H9 (cell line): ENCODE measurements around the gene WNT6. TPM values are rescaled to one million over a fixed set of nuclear protein-coding genes. Genes with fewer than 3 reads are reported as not detected.

Experiments used
- DNase-seq: peaks from one replicate; pipeline ENCODE4 v3.0.0-alpha.2; 2017
- H2AFZ ChIP-seq: one replicate; pipeline ENCODE4 v1.6.1; 2013; ENCODE audit warnings: mild to moderate bottlenecking, low read length, control low read depth, moderate library complexity
- H2AK5ac ChIP-seq: 2 replicates; pipeline ENCODE4 v1.6.1; 2013; ENCODE audit warnings: low read length, control low read depth, mixed read lengths; ENCODE audit not compliant: insufficient read length
- H2BK120ac ChIP-seq: one replicate; pipeline ENCODE4 v1.6.1; 2013; ENCODE audit warnings: low read depth, mild to moderate bottlenecking, low read length, control low read depth, inconsistent platforms; ENCODE audit not compliant: poor library complexity, severe bottlenecking
- H2BK12ac ChIP-seq: 2 replicates; pipeline ENCODE4 v1.6.1; 2013; ENCODE audit warnings: low read length, control low read depth, mixed read lengths, low read depth; ENCODE audit not compliant: insufficient read length
- H2BK15ac ChIP-seq: 2 replicates; pipeline ENCODE4 v1.6.1; 2013; ENCODE audit warnings: low read depth, low read length, control low read depth
- H2BK20ac ChIP-seq: one replicate; pipeline ENCODE4 v1.6.1; 2013; ENCODE audit warnings: low read depth, mild to moderate bottlenecking, low read length, control low read depth, inconsistent platforms; ENCODE audit not compliant: poor library complexity, severe bottlenecking
- H2BK5ac ChIP-seq: 2 replicates; pipeline ENCODE4 v1.6.1; 2013; ENCODE audit warnings: low read length, control low read depth, mixed read lengths; ENCODE audit not compliant: insufficient read length
- H3K14ac ChIP-seq: 2 replicates; pipeline ENCODE4 v1.6.1; 2013; ENCODE audit warnings: low read length, control low read depth; ENCODE audit not compliant: insufficient read depth
- H3K18ac ChIP-seq: 2 replicates; pipeline ENCODE4 v1.6.1; 2013; ENCODE audit warnings: low read depth, mild to moderate bottlenecking, mixed read lengths, low read length, control low read depth; ENCODE audit not compliant: insufficient read length
- H3K23ac ChIP-seq: 2 replicates; pipeline ENCODE4 v1.6.1; 2013; ENCODE audit warnings: low read length, control low read depth, mixed read lengths, low read depth; ENCODE audit not compliant: insufficient read length
- H3K23me2 ChIP-seq: 2 replicates; pipeline ENCODE4 v1.6.1; 2013; ENCODE audit warnings: low read depth, mild to moderate bottlenecking, mixed read lengths, low read length, control low read depth; ENCODE audit not compliant: insufficient read length, poor library complexity, severe bottlenecking
- H3K27ac ChIP-seq: 2 replicates; pipeline ENCODE4 v1.5.1; 2013; ENCODE audit warnings: low read length, control low read depth, mixed read lengths, low read depth; ENCODE audit not compliant: insufficient read length
- H3K27me3 ChIP-seq: 2 replicates; pipeline ENCODE4 v1.6.1; 2013; ENCODE audit warnings: low read length, control low read depth, inconsistent platforms; ENCODE audit not compliant: insufficient read depth
- H3K4ac ChIP-seq: 2 replicates; pipeline ENCODE4 v1.6.1; 2013; ENCODE audit warnings: low read depth, mild to moderate bottlenecking, control low read depth, inconsistent platforms, low read length, moderate library complexity
- H3K4me1 ChIP-seq: 2 replicates; pipeline ENCODE4 v1.6.1; 2013; ENCODE audit warnings: low read length, control low read depth, inconsistent platforms; ENCODE audit not compliant: insufficient read depth
- H3K4me2 ChIP-seq: 2 replicates; pipeline ENCODE4 v1.6.1; 2013; ENCODE audit warnings: low read length, control low read depth, mixed read lengths; ENCODE audit not compliant: insufficient read length, insufficient read depth
- H3K56ac ChIP-seq: 2 replicates; pipeline ENCODE4 v1.6.1; 2013; ENCODE audit warnings: low read depth, mild to moderate bottlenecking, mixed read lengths, low read length, control low read depth; ENCODE audit not compliant: insufficient read length
- H3K79me1 ChIP-seq: 2 replicates; pipeline ENCODE4 v1.6.1; 2013; ENCODE audit warnings: low read depth, mild to moderate bottlenecking, moderate library complexity, low read length, control low read depth, inconsistent platforms; ENCODE audit not compliant: insufficient read depth, poor library complexity, severe bottlenecking
- H3K79me2 ChIP-seq: 2 replicates; pipeline ENCODE4 v1.6.1; 2013; ENCODE audit warnings: low read length, control low read depth, inconsistent platforms; ENCODE audit not compliant: insufficient read depth
- H3K9ac ChIP-seq: 2 replicates; pipeline ENCODE4 v1.6.1; 2013; ENCODE audit warnings: low read length, control low read depth, mixed read lengths; ENCODE audit not compliant: insufficient read length; ENCODE audit errors: extremely low read depth
- H3K9me3 ChIP-seq: one replicate; pipeline ENCODE4 v1.6.1; 2013; ENCODE audit warnings: low read depth, low read length, inconsistent platforms; ENCODE audit not compliant: control insufficient read depth
- H3T11ph ChIP-seq: one replicate; pipeline ENCODE4 v1.6.1; 2013; ENCODE audit warnings: mild to moderate bottlenecking, low read length, control low read depth, inconsistent platforms
- H4K20me1 ChIP-seq: one replicate; pipeline ENCODE4 v1.6.1; 2013; ENCODE audit not compliant: control insufficient read depth, insufficient read length, insufficient read depth
- H4K5ac ChIP-seq: 2 replicates; pipeline ENCODE4 v1.6.1; 2013; ENCODE audit warnings: low read depth, mild to moderate bottlenecking, mixed read lengths, low read length, control low read depth; ENCODE audit not compliant: insufficient read length
- H4K8ac ChIP-seq: replicated peaks from 2 replicates; pipeline ENCODE4 v1.6.1; 2013; ENCODE audit warnings: low read length, control low read depth, mixed read lengths, low read depth; ENCODE audit not compliant: insufficient read length
- H4K91ac ChIP-seq: 2 replicates; pipeline ENCODE4 v1.6.1; 2013; ENCODE audit warnings: low read depth, mild to moderate bottlenecking, moderate library complexity, mixed read lengths, low read length, control low read depth; ENCODE audit not compliant: insufficient read length
- H3K27ac Mint-ChIP-seq, 3 experiments: 2 replicates in 2 of 3; 3 replicates in 1 of 3; pipeline ENCODE4 v1.8.0; 2020 to 2021; ENCODE audit warnings: mixed read lengths in 3 of 3, mild to moderate bottlenecking in 1 of 3, moderate library complexity in 1 of 3
- H3K27me3 Mint-ChIP-seq: 2 replicates; pipeline ENCODE4 v1.8.0; 2021; ENCODE audit warnings: low read depth, mild to moderate bottlenecking, moderate library complexity, mixed read lengths
- H3K36me3 Mint-ChIP-seq, 3 experiments: 2 replicates in 2 of 3; 3 replicates in 1 of 3; pipeline ENCODE4 v1.8.0; 2020 to 2021; ENCODE audit warnings: low read depth in 3 of 3, mixed read lengths in 3 of 3; ENCODE audit not compliant: insufficient read depth in 1 of 3
- H3K4me1 Mint-ChIP-seq, 2 experiments: 2 replicates each; pipeline ENCODE4 v1.8.0; 2020; ENCODE audit warnings: mixed read lengths in 2 of 2
- H3K4me3 Mint-ChIP-seq, 2 experiments: 2 replicates in 1 of 2; 3 replicates in 1 of 2; pipeline ENCODE4 v1.8.0; 2020 to 2021; ENCODE audit warnings: mild to moderate bottlenecking in 2 of 2, mixed read lengths in 2 of 2, moderate library complexity in 1 of 2
- H3K9me3 Mint-ChIP-seq, 2 experiments: 2 replicates in 1 of 2; 3 replicates in 1 of 2; pipeline ENCODE4 v1.8.0; 2020; ENCODE audit warnings: mild to moderate bottlenecking in 2 of 2, mixed read lengths in 2 of 2, moderate library complexity in 1 of 2
- CTCF ChIP-seq: fragments of 200-600 bp; sonication (generic); conservative IDR thresholded peaks from 3 replicates; pipeline ENCODE4 v1.8.0; 2021; ENCODE audit warnings: antibody characterized with exemption, mild to moderate bottlenecking
- WGBS: extraction: QIAGEN DNeasy Blood & Tissue Kit; methylation state at CpG from one replicate; pipeline ENCODE4 v1.1.7; 2013; ENCODE audit warnings: missing lambda C conversion rate, low lambda C conversion rate, mixed read lengths; ENCODE audit not compliant: insufficient read length; ENCODE audit errors: extremely low coverage; 5-methylcytosine and 5-hydroxymethylcytosine counted together
- total RNA-seq: library from RNA; stranded (reverse); gene quantifications from 2 replicates; pipeline ENCODE4 v1.2.1, GENCODE V29; 2021

The WNT6 gene
- total RNA-seq, 1 experiment from 2014 or later, result not detected

- no peaks in the 10 kb centered on the region for H3K79me1 ChIP-seq
- peak overlapping the region in 1 of 3 experiments; percentile 22; a peak in 1 of 7 replicates for H3K27ac Mint-ChIP-seq
- no peaks in the 10 kb centered on the region for H3K27me3 ChIP-seq
- peaks cover 5 to 13% of the 10 kb centered on the region in 2 experiments; a peak in 3 of 4 replicates for H3K4me1 Mint-ChIP-seq
- TF ChIP-seq CTCF, result no peak
- H2BK15ac ChIP-seq, result no peak overlapping the region
- H3K23ac ChIP-seq, result no peak overlapping the region
- no peaks in the 10 kb centered on the region for H3K79me2 ChIP-seq
- no peak overlapping the region for H4K91ac ChIP-seq
- H3K9ac ChIP-seq, result no peak overlapping the region
- no peak overlapping the region for H3K27ac ChIP-seq
- H2AFZ ChIP-seq, result no peak overlapping the region
- no peaks in the 10 kb centered on the region for H3K4me1 ChIP-seq
- no peaks in the 10 kb centered on the region; a peak in 1 of 7 replicates for H3K36me3 Mint-ChIP-seq
- H4K20me1 ChIP-seq, result no peaks in the 10 kb centered on the region
- H3K4me3 Mint-ChIP-seq, result no peak overlapping the region
- no peak overlapping the region for H3K18ac ChIP-seq
- H3K4ac ChIP-seq, result no peak overlapping the region
- H3K56ac ChIP-seq, result no peak overlapping the region
- no peak overlapping the region for H4K8ac ChIP-seq
- H3T11ph ChIP-seq, result no peak overlapping the region
- H2BK120ac ChIP-seq, result no peak overlapping the region
- H3K9me3 Mint-ChIP-seq, result no peaks in the 10 kb centered on the region
- no peaks in the 10 kb centered on the region for H3K23me2 ChIP-seq
- H3K27me3 Mint-ChIP-seq, result peaks cover 4% of the 10 kb centered on the region
- H2BK20ac ChIP-seq, result no peak overlapping the region
- no peak overlapping the region for H4K5ac ChIP-seq
- no peaks in the 10 kb centered on the region for H3K9me3 ChIP-seq
- no peak for DNase-seq
- H2BK5ac ChIP-seq, result no peak overlapping the region
- H2BK12ac ChIP-seq, result no peak overlapping the region
- no peak overlapping the region for H2AK5ac ChIP-seq
- H3K4me2 ChIP-seq, result no peak overlapping the region
- no CpG with 5 or more reads among the region's 15 CpGs for WGBS
- H3K14ac ChIP-seq, result no peak overlapping the region
Measured at GRCh38 chr2:218820746-218821369, 38.7 kb upstream of the WNT6 start.
